SK-N-SH treated with all-trans-retinoic acid at 6 μM for 48 hours (cell line): ENCODE data around the gene INSL6.

Source experiments
- ATAC-seq: fragments of 200-7000 bp; cut with Tn5 transposase; 3 replicates; pipeline ENCODE4 v1.9.1; 2020; ENCODE audit warnings: mild to moderate bottlenecking, moderate library complexity
- ARNTL ChIP-seq: fragments of 450-650 bp; formaldehyde crosslinking; IDR thresholded peaks from 2 replicates; pipeline ENCODE4 v1.5.0; 2020; ENCODE audit warnings: low read depth, mild to moderate bottlenecking, moderate library complexity, borderline replicate concordance
- BACH2 ChIP-seq: fragments of 250-450 bp; sonication (Bioruptor Pico); IDR thresholded peaks from 2 replicates; pipeline ENCODE4 v1.9.0; 2021; ENCODE audit warnings: mild to moderate bottlenecking, borderline replicate concordance
- CSDC2 ChIP-seq: fragments of 250-450 bp; sonication (Bioruptor Pico); IDR thresholded peaks from 2 replicates; pipeline ENCODE4 v1.5.0; 2020; ENCODE audit warnings: mild to moderate bottlenecking, moderate library complexity
- GLIS3 ChIP-seq: fragments of 250-450 bp; sonication (Bioruptor Pico); IDR thresholded peaks from 2 replicates; pipeline ENCODE4 v1.5.0; 2020; ENCODE audit warnings: mild to moderate bottlenecking, moderate library complexity
- ISL1 ChIP-seq: fragments of 250-450 bp; sonication (Bioruptor Pico); IDR thresholded peaks from 2 replicates; pipeline ENCODE4 v2.1.2; 2022; ENCODE audit warnings: mild to moderate bottlenecking, moderate library complexity
- OSR1 ChIP-seq: fragments of 250-450 bp; sonication (Bioruptor Pico); IDR thresholded peaks from 2 replicates; pipeline ENCODE4 v1.8.0; 2022; ENCODE audit warnings: moderate library complexity, mild to moderate bottlenecking, inconsistent platforms
- PPARA ChIP-seq: fragments of 250-450 bp; sonication (Bioruptor Pico); IDR thresholded peaks from 2 replicates; pipeline ENCODE4 v1.5.0; 2020; ENCODE audit warnings: mild to moderate bottlenecking, borderline replicate concordance
- SNAI2 ChIP-seq: fragments of 250-450 bp; sonication (Bioruptor Pico); IDR thresholded peaks from 2 replicates; pipeline ENCODE4 v1.5.0; 2020; ENCODE audit warnings: mild to moderate bottlenecking, moderate library complexity
- TOX ChIP-seq: fragments of 250-450 bp; sonication (Bioruptor Pico); IDR thresholded peaks from 2 replicates; pipeline ENCODE4 v1.8.0; 2021; ENCODE audit warnings: mild to moderate bottlenecking, moderate library complexity, borderline replicate concordance
- TSHZ2 ChIP-seq: fragments of 250-450 bp; sonication (Bioruptor Pico); IDR thresholded peaks from 2 replicates; pipeline ENCODE4 v1.5.0; 2020; ENCODE audit warnings: mild to moderate bottlenecking, moderate library complexity
- ZC3H10 ChIP-seq: fragments of 250-450 bp; sonication (Bioruptor Pico); IDR thresholded peaks from 2 replicates; pipeline ENCODE4 v1.5.1; 2021; ENCODE audit warnings: mild to moderate bottlenecking, moderate library complexity
- ZFP3 ChIP-seq: fragments of 250-450 bp; sonication (Bioruptor Pico); IDR thresholded peaks from 2 replicates; pipeline ENCODE4 v1.5.0; 2020; ENCODE audit warnings: mild to moderate bottlenecking, moderate library complexity
- ZFP30 ChIP-seq: fragments of 450-650 bp; formaldehyde crosslinking; IDR thresholded peaks from 2 replicates; pipeline ENCODE4 v1.5.0; 2022; ENCODE audit warnings: mild to moderate bottlenecking, moderate library complexity
- ZNF565 ChIP-seq: fragments of 450-650 bp; formaldehyde crosslinking; conservative IDR thresholded peaks from 2 replicates; pipeline ENCODE4 v1.5.0; 2020; ENCODE audit warnings: low read depth, mild to moderate bottlenecking, moderate library complexity
- ZNF70 ChIP-seq: fragments of 450-650 bp; formaldehyde crosslinking; IDR thresholded peaks from 2 replicates; pipeline ENCODE4 v1.5.0; 2020; ENCODE audit warnings: mild to moderate bottlenecking, moderate library complexity
- ZNF8 ChIP-seq: fragments of 450-650 bp; formaldehyde crosslinking; IDR thresholded peaks from 2 replicates; pipeline ENCODE4 v1.5.0; 2020; ENCODE audit warnings: mild to moderate bottlenecking, moderate library complexity
- TF ChIP-seq, protein P1 (sequence below): fragments of 250-450 bp; sonication (Bioruptor Pico); IDR thresholded peaks from 2 replicates; pipeline ENCODE4 v1.5.1; 2021; ENCODE audit warnings: mild to moderate bottlenecking, moderate library complexity
- TF ChIP-seq, protein P2 (sequence below): fragments of 250-450 bp; sonication (Bioruptor Pico); IDR thresholded peaks from 2 replicates; pipeline ENCODE4 v1.8.0; 2021; ENCODE audit warnings: low read depth, mild to moderate bottlenecking, moderate library complexity, borderline replicate concordance
- TF ChIP-seq, protein P3 (sequence below): fragments of 250-450 bp; sonication (Bioruptor Pico); IDR thresholded peaks from 2 replicates; pipeline ENCODE4 v1.5.1; 2020; ENCODE audit warnings: low read depth, mild to moderate bottlenecking, moderate library complexity
- TF ChIP-seq, protein P4 (sequence below): fragments of 250-450 bp; sonication (Bioruptor Pico); IDR thresholded peaks from 2 replicates; pipeline ENCODE4 v1.8.0; 2020; ENCODE audit warnings: mild to moderate bottlenecking, moderate library complexity, borderline replicate concordance

Gene INSL6, protein sequence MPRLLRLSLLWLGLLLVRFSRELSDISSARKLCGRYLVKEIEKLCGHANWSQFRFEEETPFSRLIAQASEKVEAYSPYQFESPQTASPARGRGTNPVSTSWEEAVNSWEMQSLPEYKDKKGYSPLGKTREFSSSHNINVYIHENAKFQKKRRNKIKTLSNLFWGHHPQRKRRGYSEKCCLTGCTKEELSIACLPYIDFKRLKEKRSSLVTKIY

DNA sequence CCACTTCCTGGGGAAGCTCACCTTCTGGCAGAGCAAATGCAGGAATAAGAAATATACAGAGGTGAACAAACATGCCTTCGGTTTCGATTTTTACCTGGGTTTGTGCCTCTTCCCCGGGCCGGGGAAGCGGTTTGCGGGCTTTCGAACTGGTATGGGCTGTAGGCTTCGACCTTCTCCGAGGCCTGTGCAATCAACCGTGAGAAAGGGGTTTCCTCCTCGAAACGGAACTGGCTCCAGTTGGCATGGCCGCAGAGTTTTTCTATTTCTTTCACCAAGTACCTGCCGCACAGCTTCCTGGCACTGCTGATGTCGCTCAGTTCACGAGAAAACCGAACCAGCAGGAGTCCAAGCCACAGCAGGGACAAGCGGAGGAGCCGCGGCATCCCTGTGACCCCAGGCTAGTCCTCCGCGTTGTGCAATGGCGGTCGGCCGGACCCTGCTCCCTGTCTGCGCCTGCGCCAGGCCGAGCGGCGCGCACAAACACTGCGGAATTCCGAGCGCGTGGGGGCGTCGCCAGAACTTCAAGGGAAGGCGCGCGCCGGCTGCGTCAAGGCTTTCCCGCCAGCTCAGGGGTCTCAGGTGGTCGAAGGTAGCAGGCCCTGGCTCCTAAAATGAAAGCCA lies at the start of gene INSL6:
INSL6 (minus strand) TSS at position 420 of the 621 bp plus-strand sequence; CDS start at position 383, 37 bp downstream.
- no peak for TF ChIP-seq PPARA (CRISPR knock-in tag)
- TF ChIP-seq SNAI2 (CRISPR knock-in tag) = no peak
- TF ChIP-seq TSHZ2 (CRISPR knock-in tag) = no peak
- no peak for TF ChIP-seq ZFP3 (CRISPR knock-in tag)
- TF ChIP-seq, protein P1, sequence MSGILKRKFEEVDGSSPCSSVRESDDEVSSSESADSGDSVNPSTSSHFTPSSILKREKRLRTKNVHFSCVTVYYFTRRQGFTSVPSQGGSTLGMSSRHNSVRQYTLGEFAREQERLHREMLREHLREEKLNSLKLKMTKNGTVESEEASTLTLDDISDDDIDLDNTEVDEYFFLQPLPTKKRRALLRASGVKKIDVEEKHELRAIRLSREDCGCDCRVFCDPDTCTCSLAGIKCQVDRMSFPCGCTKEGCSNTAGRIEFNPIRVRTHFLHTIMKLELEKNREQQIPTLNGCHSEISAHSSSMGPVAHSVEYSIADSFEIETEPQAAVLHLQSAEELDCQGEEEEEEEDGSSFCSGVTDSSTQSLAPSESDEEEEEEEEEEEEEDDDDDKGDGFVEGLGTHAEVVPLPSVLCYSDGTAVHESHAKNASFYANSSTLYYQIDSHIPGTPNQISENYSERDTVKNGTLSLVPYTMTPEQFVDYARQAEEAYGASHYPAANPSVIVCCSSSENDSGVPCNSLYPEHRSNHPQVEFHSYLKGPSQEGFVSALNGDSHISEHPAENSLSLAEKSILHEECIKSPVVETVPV (CRISPR knock-in tag) = no peak
- ATAC-seq = no peak

- TF ChIP-seq, protein P2, sequence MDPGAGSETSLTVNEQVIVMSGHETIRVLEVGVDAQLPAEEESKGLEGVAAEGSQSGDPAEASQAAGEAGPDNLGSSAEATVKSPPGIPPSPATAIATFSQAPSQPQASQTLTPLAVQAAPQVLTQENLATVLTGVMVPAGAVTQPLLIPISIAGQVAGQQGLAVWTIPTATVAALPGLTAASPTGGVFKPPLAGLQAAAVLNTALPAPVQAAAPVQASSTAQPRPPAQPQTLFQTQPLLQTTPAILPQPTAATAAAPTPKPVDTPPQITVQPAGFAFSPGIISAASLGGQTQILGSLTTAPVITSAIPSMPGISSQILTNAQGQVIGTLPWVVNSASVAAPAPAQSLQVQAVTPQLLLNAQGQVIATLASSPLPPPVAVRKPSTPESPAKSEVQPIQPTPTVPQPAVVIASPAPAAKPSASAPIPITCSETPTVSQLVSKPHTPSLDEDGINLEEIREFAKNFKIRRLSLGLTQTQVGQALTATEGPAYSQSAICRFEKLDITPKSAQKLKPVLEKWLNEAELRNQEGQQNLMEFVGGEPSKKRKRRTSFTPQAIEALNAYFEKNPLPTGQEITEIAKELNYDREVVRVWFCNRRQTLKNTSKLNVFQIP (CRISPR knock-in tag) = no peak
- TF ChIP-seq TSHZ2 (CRISPR knock-in tag) = no peak
- no peak for TF ChIP-seq ZFP3 (CRISPR knock-in tag)
- TF ChIP-seq ISL1 = no peak
- TF ChIP-seq ZFP30 (CRISPR knock-in tag) = no peak
- TF ChIP-seq ZNF565 (CRISPR knock-in tag) = no peak
- TF ChIP-seq, protein P3, sequence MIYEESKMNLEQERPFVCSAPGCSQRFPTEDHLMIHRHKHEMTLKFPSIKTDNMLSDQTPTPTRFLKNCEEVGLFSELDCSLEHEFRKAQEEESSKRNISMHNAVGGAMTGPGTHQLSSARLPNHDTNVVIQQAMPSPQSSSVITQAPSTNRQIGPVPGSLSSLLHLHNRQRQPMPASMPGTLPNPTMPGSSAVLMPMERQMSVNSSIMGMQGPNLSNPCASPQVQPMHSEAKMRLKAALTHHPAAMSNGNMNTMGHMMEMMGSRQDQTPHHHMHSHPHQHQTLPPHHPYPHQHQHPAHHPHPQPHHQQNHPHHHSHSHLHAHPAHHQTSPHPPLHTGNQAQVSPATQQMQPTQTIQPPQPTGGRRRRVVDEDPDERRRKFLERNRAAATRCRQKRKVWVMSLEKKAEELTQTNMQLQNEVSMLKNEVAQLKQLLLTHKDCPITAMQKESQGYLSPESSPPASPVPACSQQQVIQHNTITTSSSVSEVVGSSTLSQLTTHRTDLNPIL (CRISPR knock-in tag) = no peak
- TF ChIP-seq ZNF70 (CRISPR knock-in tag) = no peak
- TF ChIP-seq, protein P4, sequence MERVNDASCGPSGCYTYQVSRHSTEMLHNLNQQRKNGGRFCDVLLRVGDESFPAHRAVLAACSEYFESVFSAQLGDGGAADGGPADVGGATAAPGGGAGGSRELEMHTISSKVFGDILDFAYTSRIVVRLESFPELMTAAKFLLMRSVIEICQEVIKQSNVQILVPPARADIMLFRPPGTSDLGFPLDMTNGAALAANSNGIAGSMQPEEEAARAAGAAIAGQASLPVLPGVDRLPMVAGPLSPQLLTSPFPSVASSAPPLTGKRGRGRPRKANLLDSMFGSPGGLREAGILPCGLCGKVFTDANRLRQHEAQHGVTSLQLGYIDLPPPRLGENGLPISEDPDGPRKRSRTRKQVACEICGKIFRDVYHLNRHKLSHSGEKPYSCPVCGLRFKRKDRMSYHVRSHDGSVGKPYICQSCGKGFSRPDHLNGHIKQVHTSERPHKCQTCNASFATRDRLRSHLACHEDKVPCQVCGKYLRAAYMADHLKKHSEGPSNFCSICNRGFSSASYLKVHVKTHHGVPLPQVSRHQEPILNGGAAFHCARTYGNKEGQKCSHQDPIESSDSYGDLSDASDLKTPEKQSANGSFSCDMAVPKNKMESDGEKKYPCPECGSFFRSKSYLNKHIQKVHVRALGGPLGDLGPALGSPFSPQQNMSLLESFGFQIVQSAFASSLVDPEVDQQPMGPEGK (CRISPR knock-in tag) = no peak
- no peak for TF ChIP-seq ZC3H10
- TF ChIP-seq OSR1 (CRISPR knock-in tag) = no peak
- TF ChIP-seq TOX (CRISPR knock-in tag) = no peak
- no peak for TF ChIP-seq ARNTL (CRISPR knock-in tag)
- TF ChIP-seq, protein P1 (CRISPR knock-in tag) = no peak
- no peak for TF ChIP-seq BACH2 (CRISPR knock-in tag)
- TF ChIP-seq PPARA (CRISPR knock-in tag) = no peak
- TF ChIP-seq ZNF8 (CRISPR knock-in tag) = no peak
- no peak for TF ChIP-seq SNAI2 (CRISPR knock-in tag)
- no peak for TF ChIP-seq CSDC2 (CRISPR knock-in tag)
- TF ChIP-seq GLIS3 (CRISPR knock-in tag) = no peak
- no peak for ATAC-seq
Observed at GRCh38 chr9:5231212-5231611, 45.8 kb upstream of the INSL6 start, which contains the start of gene INSL4. Gene INSL4, plus strand, starts transcription at chr9:5231419. Its CDS starts 105 bp downstream, at chr9:5231524.
